ENCODE measurements around the gene OR52N1.

The OR52N1 gene

DNA sequence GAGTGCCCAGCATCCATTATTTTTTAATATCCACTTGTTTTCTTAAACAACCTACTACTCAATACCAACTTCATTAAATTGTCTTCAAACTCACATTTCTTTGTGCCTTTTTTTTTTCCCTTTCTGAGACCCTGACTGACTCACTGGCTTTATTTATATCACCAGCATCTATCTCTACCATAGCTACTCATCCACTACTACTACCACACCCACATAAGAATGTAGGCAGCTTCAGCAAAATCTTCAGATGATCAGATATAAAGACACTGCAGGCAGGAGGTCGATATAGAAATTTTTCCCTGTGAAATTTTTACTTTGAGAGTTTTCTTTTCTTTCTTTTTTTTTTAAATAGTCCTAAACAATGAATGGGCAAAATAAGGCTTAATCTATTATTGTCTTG is 52.6 kb downstream of the OR52N1 start:
- no peaks in the 10 kb centered on the region for H4K20me1 ChIP-seq
- H3K27me3 ChIP-seq: no peaks in the 10 kb centered on the region
- no peak overlapping the region for H3K9ac ChIP-seq
- no peak overlapping the region for H3K4me3 ChIP-seq
- H3K9me3 ChIP-seq (replicated peaks in 1 of 11): peaks cover 9 to 26% (median 15%) of the 10 kb centered on the region in 11 experiments; a peak in 18 of 22 replicates
- no peak for TF ChIP-seq Cebpa-rat (IDR thresholded peaks at IDR 0.05)
- H3K4me1 ChIP-seq: no peaks in the 10 kb centered on the region
- 0 out of 22 replicates have a peak, but pooled peaks cover 0 to 5% (median 0%) of the 10 kb centered on the region in 11 experiments for H3K36me3 ChIP-seq
- no peak overlapping the region for H3K4me2 ChIP-seq
- H3K27ac ChIP-seq: no peak overlapping the region

DNA sequence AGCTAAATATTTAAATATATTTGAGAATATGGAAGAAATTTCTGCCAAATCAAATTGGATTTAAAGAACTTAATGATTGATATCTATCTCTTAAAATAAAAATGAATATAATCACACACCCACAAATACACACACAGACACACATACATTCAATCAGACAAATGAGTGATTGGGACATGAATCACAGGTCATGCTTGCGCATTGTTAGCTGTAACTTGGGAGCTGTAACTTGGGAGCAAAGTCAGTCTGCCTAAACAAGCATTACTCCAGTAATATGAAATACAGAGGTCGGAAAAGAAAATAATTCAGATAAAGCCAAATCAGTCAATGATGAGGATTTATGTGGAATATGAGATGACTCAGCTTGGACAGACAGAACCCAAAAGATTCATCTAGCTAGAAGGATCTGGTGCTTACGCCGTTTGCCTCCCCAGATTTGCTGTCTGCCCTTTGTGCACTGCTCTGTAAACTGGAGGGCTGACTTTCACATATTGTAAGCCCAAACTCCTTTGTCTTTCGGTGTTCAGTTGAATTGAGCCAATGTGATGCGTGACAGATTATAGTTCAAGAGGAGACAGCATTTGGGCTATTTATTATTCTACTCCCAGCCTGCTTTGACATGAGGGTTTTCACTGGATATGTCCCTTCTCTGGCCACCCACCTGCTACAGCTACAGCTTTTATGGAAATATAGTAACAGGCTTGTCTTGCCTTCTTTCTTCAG is 53.2 kb downstream of the OR52N1 start:
- no peak overlapping the region for H3K27ac ChIP-seq
- no peak for TF ChIP-seq Cebpa-rat (IDR thresholded peaks at IDR 0.05)
- no peak overlapping the region for H3K9ac ChIP-seq
- no peak overlapping the region for H3K4me3 ChIP-seq
- no peaks in the 10 kb centered on the region for H3K27me3 ChIP-seq
- no peak overlapping the region for H3K4me2 ChIP-seq
- H4K20me1 ChIP-seq: no peaks in the 10 kb centered on the region
- 0 out of 22 replicates have a peak, but pooled peaks cover 0 to 5% (median 0%) of the 10 kb centered on the region in 11 experiments for H3K36me3 ChIP-seq
- H3K4me1 ChIP-seq: no peaks in the 10 kb centered on the region
- peaks cover 9 to 26% (median 15%) of the 10 kb centered on the region in 11 experiments; a peak in 18 of 22 replicates for H3K9me3 ChIP-seq (replicated peaks in 1 of 11)

DNA sequence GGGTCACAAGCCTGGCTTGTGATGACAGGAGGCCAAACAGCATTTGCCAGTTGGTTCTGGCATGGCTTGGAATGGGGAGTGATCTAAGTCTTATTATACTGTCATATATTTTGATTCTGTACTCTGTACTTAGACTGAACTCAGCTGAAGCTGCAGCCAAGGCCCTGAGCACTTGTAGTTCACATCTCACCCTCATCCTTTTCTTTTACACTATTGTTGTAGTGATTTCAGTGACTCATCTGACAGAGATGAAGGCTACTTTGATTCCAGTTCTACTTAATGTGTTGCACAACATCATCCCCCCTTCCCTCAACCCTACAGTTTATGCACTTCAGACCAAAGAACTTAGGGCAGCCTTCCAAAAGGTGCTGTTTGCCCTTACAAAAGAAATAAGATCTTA is 54.0 kb downstream of the OR52N1 start:
- Histone ChIP-seq H4K20me1 (no peaks in the 10 kb centered on the region), H3K9ac (no peak overlapping the region), H3K4me2 (no peak overlapping the region), H3K27ac (no peak overlapping the region), H3K27me3 (no peaks in the 10 kb centered on the region), H3K36me3 (0 out of 22 replicates have a peak, but pooled peaks cover 0 to 5% (median 0%) of the 10 kb centered on the region in 11 experiments), H3K9me3 (replicated peaks in 1 of 11) (peaks cover 9 to 19% (median 11%) of the 10 kb centered on the region in 11 experiments; a peak in 18 of 22 replicates), H3K4me3 (no peak overlapping the region), H3K4me1 (no peaks in the 10 kb centered on the region)
- TF ChIP-seq Cebpa-rat (IDR thresholded peaks at IDR 0.05): no peak
